Vagina (tissue), 2 donors: Measurements from ENCODE around the gene FBXL17. TPM values are rescaled to one million over a fixed set of nuclear protein-coding genes. Genes with fewer than 3 reads are reported as not detected.

Experiments
- DNase-seq, 2 donors: peaks; one replicate each; pipeline ENCODE4 v3.0.0-alpha.2; 2017; ENCODE audit errors: extremely low spot score in 2 of 2
- H3K27ac ChIP-seq: fragments of 200-600 bp; sonication (generic); one replicate; pipeline ENCODE4 v1.5.1; 2019
- H3K27me3 ChIP-seq: fragments of 200-600 bp; sonication (generic); one replicate; pipeline ENCODE4 v1.5.1; 2019
- H3K36me3 ChIP-seq, 2 donors: fragments of 200-600 bp; sonication (generic); one replicate each; pipeline ENCODE4 v1.5.1; 2017 to 2019
- H3K4me1 ChIP-seq: fragments of 200-600 bp; sonication (generic); one replicate; pipeline ENCODE4 v1.5.1; 2019
- H3K4me3 ChIP-seq, 2 donors: fragments of 200-600 bp; sonication (generic); 1 replicate in 1 of 2; 2 replicates in 1 of 2; pipeline ENCODE4 v1.5.1; 2016 to 2019
- H3K9me3 ChIP-seq: fragments of 200-600 bp; sonication (generic); one replicate; pipeline ENCODE4 v1.5.1; 2019
- POLR2A ChIP-seq, 2 donors: fragments of 450-650 bp; IDR thresholded peaks; one replicate each; pipeline ENCODE4 v1.6.1; 2017; ENCODE audit warnings: antibody characterized with exemption in 2 of 2, mild to moderate bottlenecking in 2 of 2, moderate library complexity in 2 of 2
- POLR2AphosphoS5 ChIP-seq, 2 donors: sonication (generic); formaldehyde crosslinking; IDR thresholded peaks; one replicate each; pipeline ENCODE4 v1.9.0; 2017; ENCODE audit warnings: antibody characterized with exemption in 2 of 2, mild to moderate bottlenecking in 2 of 2, low read depth in 1 of 2; ENCODE audit not compliant: insufficient read depth in 1 of 2
- intact Hi-C: fragments of 100-400 bp; cut with DNase I; formaldehyde crosslinking; loops from one replicate; pipeline ENCODE4 v1.15.1; 2023
- total RNA-seq: library from RNA; depleted of rRNA; stranded (reverse); fragments of >200 nt; gene quantifications from one replicate; pipeline ENCODE4 v1.2.3, GENCODE V29; 2016
- TF ChIP-seq, protein P1 (sequence below), 3 experiments: fragments of 450-650 bp in 2 of 3; fragments of 200-600 bp in 1 of 3; sonication (generic) in 1 of 3; IDR thresholded peaks; one replicate each; pipeline ENCODE4 v1.5.1; 2017 to 2019; ENCODE audit warnings: antibody characterized with exemption in 3 of 3, mild to moderate bottlenecking in 2 of 3, moderate library complexity in 2 of 3

The FBXL17 gene
- total RNA-seq, 1 donor from 2014 or later: 15.0 TPM

DNA sequence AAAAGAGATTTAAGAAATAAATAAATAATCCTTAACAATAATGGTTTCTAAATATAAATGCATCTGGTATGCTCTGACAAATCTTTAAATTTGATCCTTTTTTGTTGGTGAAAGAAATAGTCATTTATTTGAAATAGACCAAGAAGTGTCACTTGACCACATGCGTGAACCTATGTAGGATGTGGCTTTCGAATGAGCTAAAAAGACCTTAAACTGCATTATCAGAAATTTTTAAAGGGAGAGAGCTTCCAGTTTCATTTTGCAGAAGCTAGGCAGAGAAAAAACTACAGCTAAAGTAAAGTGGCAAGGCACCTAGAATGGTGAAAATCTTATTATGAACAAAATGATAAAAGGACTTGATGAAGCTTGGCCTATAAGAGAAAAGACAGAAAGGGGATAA is 402.0 kb downstream of the FBXL17 start:
- Histone ChIP-seq H3K27me3 (no peaks in the 10 kb centered on the region), H3K9me3 (no peaks in the 10 kb centered on the region), H3K4me3 (no peak overlapping the region), H3K27ac (no peak overlapping the region), H3K4me1 (no peaks in the 10 kb centered on the region), H3K36me3 (no peaks in the 10 kb centered on the region)
- intact Hi-C loops: no loop called here
- DNase-seq: no peak
- TF ChIP-seq POLR2A (IDR thresholded peaks at IDR 0.05): no peak
- TF ChIP-seq POLR2AphosphoS5 (IDR thresholded peaks at IDR 0.05; ENCODE audit: insufficient read depth in 1 of 2, low read depth in 1 of 2): no peak
- TF ChIP-seq, protein P1, sequence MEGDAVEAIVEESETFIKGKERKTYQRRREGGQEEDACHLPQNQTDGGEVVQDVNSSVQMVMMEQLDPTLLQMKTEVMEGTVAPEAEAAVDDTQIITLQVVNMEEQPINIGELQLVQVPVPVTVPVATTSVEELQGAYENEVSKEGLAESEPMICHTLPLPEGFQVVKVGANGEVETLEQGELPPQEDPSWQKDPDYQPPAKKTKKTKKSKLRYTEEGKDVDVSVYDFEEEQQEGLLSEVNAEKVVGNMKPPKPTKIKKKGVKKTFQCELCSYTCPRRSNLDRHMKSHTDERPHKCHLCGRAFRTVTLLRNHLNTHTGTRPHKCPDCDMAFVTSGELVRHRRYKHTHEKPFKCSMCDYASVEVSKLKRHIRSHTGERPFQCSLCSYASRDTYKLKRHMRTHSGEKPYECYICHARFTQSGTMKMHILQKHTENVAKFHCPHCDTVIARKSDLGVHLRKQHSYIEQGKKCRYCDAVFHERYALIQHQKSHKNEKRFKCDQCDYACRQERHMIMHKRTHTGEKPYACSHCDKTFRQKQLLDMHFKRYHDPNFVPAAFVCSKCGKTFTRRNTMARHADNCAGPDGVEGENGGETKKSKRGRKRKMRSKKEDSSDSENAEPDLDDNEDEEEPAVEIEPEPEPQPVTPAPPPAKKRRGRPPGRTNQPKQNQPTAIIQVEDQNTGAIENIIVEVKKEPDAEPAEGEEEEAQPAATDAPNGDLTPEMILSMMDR (IDR thresholded peaks at IDR 0.05): no peak

DNA sequence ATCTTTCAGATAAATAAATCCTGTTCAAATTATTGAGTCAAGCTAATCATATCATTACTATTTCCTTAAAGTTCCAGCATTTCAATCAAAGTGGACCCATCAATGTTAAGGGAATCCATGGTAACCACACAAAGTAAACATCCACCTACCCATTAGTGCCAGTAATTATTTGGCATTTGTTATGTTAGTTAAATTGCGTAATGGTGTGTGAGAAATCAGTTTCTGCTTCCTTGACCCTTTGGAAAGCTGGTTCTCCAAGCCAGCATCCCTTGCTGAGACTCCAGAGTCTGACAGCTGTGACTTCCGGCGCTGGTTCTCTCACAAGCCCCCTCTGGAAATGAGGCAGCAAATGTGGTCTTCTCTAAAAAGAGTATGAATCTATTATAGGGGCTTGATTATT is 402.6 kb downstream of the FBXL17 start:
- Histone ChIP-seq H3K27me3 (no peaks in the 10 kb centered on the region), H3K36me3 (no peaks in the 10 kb centered on the region), H3K27ac (no peak overlapping the region), H3K4me1 (no peaks in the 10 kb centered on the region), H3K4me3 (no peak overlapping the region), H3K9me3 (no peaks in the 10 kb centered on the region)
- intact Hi-C loops: no loop called here
- no peak for TF ChIP-seq POLR2A (IDR thresholded peaks at IDR 0.05)
- TF ChIP-seq, protein P1 (IDR thresholded peaks at IDR 0.05): no peak
- no peak for TF ChIP-seq POLR2AphosphoS5 (IDR thresholded peaks at IDR 0.05; ENCODE audit: insufficient read depth in 1 of 2, low read depth in 1 of 2)
- no peak for DNase-seq

DNA sequence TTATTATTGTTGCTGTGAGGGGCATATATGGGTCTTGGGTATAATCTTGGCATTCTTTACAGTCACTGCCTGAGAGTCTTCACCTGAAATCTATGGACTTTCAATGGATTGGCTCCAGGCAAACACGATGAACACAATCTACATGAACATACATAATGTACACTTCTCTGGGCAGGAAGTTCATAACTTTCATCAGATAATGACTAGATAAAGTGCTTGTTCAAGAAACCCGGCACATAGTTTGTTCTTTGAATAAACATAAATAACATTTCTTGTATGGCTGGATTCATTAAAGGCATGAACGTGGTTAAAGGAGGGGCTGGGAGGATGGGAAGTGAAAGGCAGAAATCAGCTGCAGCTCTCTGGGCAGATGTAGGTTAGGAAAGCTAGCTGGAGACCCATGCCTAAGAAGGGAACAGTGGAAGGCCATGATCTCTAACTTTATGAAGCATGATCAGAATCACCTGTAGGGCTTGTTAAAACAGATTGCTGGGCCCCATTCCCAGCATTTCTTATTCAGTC is 404.3 kb downstream of the FBXL17 start:
- no peaks in the 10 kb centered on the region for H3K27me3 ChIP-seq
- no peak for DNase-seq
- no peaks in the 10 kb centered on the region for H3K4me1 ChIP-seq
- intact Hi-C loops: no loop called here
- H3K36me3 ChIP-seq: no peaks in the 10 kb centered on the region
- H3K4me3 ChIP-seq: no peak overlapping the region
- H3K27ac ChIP-seq: no peak overlapping the region
- no peaks in the 10 kb centered on the region for H3K9me3 ChIP-seq
- TF ChIP-seq, protein P1 (IDR thresholded peaks at IDR 0.05): no peak
- TF ChIP-seq POLR2A (IDR thresholded peaks at IDR 0.05) (no peak), POLR2AphosphoS5 (IDR thresholded peaks at IDR 0.05; ENCODE audit: insufficient read depth in 1 of 2, low read depth in 1 of 2) (no peak)

DNA sequence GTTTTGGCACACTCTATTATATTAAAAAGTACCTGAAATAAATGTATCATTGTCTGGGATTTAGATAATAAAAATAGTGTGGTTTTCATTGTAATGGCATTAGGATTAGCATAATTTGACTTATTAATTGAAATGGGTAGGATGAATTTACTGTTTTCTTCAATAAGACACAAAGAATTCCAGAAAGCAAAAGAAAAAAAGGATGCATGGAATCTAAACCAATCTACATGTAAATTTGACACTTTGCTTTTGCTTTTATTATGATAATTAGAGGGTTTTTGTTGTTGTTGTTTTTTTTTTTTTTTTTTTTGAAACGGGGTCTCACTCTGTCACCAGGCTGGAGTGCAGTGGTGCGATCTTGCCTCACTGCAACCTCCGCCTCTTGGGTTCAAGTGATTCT is 406.3 kb downstream of the FBXL17 start:
- Histone ChIP-seq H3K9me3 (no peaks in the 10 kb centered on the region), H3K27ac (no peak overlapping the region), H3K36me3 (no peaks in the 10 kb centered on the region), H3K27me3 (no peaks in the 10 kb centered on the region), H3K4me1 (no peaks in the 10 kb centered on the region), H3K4me3 (no peak overlapping the region)
- TF ChIP-seq, protein P1 (IDR thresholded peaks at IDR 0.05): no peak
- no peak for TF ChIP-seq POLR2A (IDR thresholded peaks at IDR 0.05)
- TF ChIP-seq POLR2AphosphoS5 (IDR thresholded peaks at IDR 0.05; ENCODE audit: insufficient read depth in 1 of 2, low read depth in 1 of 2): no peak
- DNase-seq: no peak
- intact Hi-C loops: no loop called here

DNA sequence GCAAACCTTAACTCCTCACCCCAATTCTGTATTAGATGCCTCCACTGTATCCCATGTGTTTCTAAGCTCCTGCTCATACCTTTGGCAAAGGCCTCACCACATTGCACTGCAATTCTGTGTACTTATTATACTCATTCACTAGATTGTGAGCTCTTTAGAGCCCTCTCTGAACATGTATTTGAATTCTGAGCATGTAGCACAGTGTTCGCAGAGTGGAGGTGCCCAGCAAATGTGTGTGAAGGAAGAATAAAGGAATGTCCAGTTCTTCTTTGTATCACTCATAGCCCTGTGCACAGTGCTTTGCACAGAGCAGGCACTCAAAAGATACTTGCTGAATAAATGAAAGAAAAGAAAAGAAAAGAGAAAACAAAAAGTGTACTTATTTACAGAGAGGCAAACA is 410.1 kb downstream of the FBXL17 start:
- DNase-seq: no peak
- TF ChIP-seq POLR2A (IDR thresholded peaks at IDR 0.05) (no peak), POLR2AphosphoS5 (IDR thresholded peaks at IDR 0.05; ENCODE audit: insufficient read depth in 1 of 2, low read depth in 1 of 2) (no peak)
- TF ChIP-seq, protein P1 (IDR thresholded peaks at IDR 0.05): no peak
- H3K36me3 ChIP-seq: no peaks in the 10 kb centered on the region
- no peaks in the 10 kb centered on the region for H3K9me3 ChIP-seq
- no peaks in the 10 kb centered on the region for H3K27me3 ChIP-seq
- H3K4me3 ChIP-seq: no peak overlapping the region
- no peak overlapping the region for H3K27ac ChIP-seq
- no peaks in the 10 kb centered on the region for H3K4me1 ChIP-seq
- intact Hi-C loops: no loop called here
